NCI-H524 (cell line): Measurements from ENCODE around the gene HOXB8.

Experiments used
- DNase-seq, 2 experiments: peaks; one replicate each; lab custom pipeline; 2025; lab: John Stamatoyannopoulos, UW

The HOXB8 gene

GRCh38 chr17:48567646-48568354 lies 47.3 kb downstream of the HOXB8 start:
- DNase-seq: no peak

GRCh38 chr17:48567209-48567608 lies 47.9 kb downstream of the HOXB8 start:
- no peak for DNase-seq

- DNase-seq: no peak
Measured at GRCh38 chr17:48566717-48567116, 48.4 kb downstream of the HOXB8 start.

GRCh38 chr17:48565925-48566710 lies 49.0 kb downstream of the HOXB8 start:
- DNase-seq: no peak

- DNase-seq: no peak
Measured at GRCh38 chr17:48565022-48565554, 50.0 kb downstream of the HOXB8 start.

- no peak for DNase-seq
Measured at GRCh38 chr17:48564188-48565021, 50.7 kb downstream of the HOXB8 start.

- DNase-seq: no peak
Measured at GRCh38 chr17:48563867-48564187, 51.3 kb downstream of the HOXB8 start.

GRCh38 chr17:48563385-48563838 lies 51.7 kb downstream of the HOXB8 start:
- DNase-seq: no peak

- DNase-seq: no peak
Measured at GRCh38 chr17:48562934-48563333, 52.2 kb downstream of the HOXB8 start.
